DLD1 (cell line): Measurements from ENCODE around the gene UBE2Q1.

Experiments
- in situ Hi-C: cut with HindIII; loops from 2 replicates; pipeline ENCODE4 v1.10.0; 2017; ENCODE audit warnings: low sequenced_read_pairs

The UBE2Q1 gene

GRCh38 chr1:154514066-154514553 lies 44.4 kb downstream of the UBE2Q1 start:
- in situ Hi-C loops: no loop called here

- in situ Hi-C loops: no loop called here
Measured at GRCh38 chr1:154512760-154513159, 45.7 kb downstream of the UBE2Q1 start.

- in situ Hi-C loops: no loop called here
Measured at GRCh38 chr1:154503898-154504297, 54.6 kb downstream of the UBE2Q1 start.

GRCh38 chr1:154502744-154503115 lies 55.7 kb downstream of the UBE2Q1 start:
- in situ Hi-C loops: no loop called here

GRCh38 chr1:154502066-154502743 lies 56.3 kb downstream of the UBE2Q1 start, which contains the start of the genes SHE and TDRD10:
TSS of gene SHE (minus strand) at chr1:154502412. CDS start at chr1:154502026, 386 bp downstream.
TSS of gene TDRD10 (plus strand) at chr1:154502219. CDS start at chr1:154506904, 4,685 bp downstream.
- in situ Hi-C loops: no loop called here

- in situ Hi-C loops: no loop called here
Measured at GRCh38 chr1:154501423-154502065, 56.9 kb downstream of the UBE2Q1 start.

- in situ Hi-C loops: no loop called here
Measured at GRCh38 chr1:154500533-154500932, 57.9 kb downstream of the UBE2Q1 start.

GRCh38 chr1:154499446-154499845 lies 59.0 kb downstream of the UBE2Q1 start:
- in situ Hi-C loops: no loop called here
